SHP77 (cell line): ENCODE results near the gene STK38L.
A peak's percentile ranks its signal among the peaks of the same experiment; 100 is the strongest.

ENCODE experiments used
- DNase-seq, 2 experiments: peaks; one replicate each; lab custom pipeline; 2025; lab: John Stamatoyannopoulos, UW

The STK38L gene

DNA sequence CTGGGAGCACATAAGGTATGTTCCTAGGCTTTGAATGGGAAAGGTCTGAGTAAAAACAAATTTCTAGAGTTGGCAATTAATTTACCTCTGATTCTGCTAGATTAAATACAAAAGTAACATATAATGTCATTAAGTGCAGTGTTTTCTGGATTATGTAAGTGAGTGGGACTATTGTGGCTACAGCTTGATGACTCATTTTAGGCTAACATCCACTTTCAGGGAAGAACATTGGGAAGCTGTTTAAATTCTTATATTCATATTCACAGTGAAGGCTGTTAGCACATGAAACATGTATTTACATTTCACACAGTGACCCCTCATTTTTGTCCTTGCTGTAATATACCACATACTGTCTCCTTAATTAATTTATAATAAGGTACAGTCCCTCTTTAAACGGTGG is 75.3 kb downstream of the STK38L start:
- no peak for DNase-seq

DNA sequence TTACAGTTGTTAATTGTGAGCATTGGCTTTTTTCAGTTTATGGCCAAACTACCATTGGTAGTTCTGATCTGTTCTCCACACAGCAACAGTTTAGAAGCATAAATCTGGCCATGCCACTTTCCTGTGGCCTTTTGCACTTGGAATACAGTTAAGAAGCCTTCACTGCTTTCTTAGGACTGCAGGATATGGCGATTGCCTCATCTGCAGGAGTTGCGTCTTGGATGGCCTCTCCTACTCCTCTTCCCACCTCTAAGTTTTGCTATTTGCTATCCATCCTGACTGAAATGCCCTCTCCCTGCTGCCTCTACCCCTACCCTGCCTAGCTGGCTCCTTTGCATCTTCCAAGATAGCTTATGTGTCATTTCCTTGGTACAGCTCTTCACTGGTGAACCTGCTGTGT is 75.8 kb downstream of the STK38L start:
- no peak for DNase-seq

DNA sequence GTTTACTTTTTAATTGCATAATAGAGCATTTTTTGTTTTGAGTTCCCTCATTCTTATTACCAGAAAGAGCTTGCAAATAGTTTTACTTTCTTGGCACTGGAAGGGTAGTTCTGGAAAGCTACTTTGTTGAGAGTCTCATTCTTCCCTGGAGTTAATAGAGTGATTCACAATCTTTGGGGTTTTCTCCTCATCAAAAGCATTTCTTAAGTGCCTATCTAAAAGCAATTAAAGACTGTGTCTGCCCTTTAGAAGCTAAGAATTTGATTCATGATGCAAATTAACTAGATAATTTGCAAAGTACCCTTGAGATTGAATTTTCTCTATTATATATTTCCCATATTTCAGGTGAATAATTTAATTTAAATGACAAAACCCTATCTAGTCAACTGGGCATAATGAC is 80.4 kb downstream of the STK38L start:
- DNase-seq, result no peak

DNA sequence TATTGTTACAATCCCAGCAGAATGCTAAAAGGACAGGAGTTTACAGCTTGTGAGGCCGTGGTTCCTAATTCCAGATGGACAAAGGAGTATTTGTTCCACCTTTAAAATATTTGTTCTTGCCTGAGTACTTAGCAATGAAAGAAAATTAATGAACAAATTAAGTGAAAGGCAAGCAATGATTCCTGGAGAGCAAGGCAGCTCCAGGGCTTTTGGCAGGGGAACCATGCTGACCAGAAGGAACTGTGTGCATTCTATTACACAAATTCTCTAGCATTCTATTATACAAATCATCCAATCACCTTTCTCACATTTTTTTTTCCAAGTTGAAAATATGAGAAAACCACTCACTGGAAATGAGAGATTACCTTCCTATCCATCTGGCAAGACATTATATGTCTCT is 86.8 kb downstream of the STK38L start:
- no peak for DNase-seq

DNA sequence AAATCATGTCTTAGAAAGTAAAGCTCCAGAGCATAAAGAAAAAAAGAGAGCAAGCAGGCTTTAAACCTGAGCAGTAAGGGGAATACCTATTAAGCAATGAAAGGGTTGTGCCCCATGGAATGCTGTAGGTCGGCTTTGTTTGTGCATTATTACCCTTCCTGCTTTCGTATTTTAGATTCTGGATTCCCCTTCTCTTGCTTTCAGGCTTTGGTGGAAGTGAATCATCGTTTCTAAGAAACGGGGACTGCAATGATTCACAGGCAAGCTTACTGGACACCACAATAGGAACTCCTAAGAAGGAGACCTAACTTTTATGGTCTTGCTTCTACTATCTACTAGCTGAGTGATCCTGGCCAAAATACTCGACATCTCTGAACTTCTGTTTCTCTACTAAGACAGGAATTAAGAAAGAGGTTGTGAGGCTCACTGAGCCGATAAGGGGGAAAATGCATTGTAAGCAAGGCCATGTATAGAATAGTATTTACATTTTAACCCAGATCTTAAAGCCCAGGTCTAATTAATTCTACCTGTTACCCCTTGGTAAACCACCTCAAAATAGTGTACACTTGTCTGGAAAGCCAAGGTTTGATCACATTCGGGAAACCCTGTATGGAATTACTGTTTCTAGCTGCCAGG is 87.3 kb downstream of the STK38L start:
- DNase-seq, result no peak

DNA sequence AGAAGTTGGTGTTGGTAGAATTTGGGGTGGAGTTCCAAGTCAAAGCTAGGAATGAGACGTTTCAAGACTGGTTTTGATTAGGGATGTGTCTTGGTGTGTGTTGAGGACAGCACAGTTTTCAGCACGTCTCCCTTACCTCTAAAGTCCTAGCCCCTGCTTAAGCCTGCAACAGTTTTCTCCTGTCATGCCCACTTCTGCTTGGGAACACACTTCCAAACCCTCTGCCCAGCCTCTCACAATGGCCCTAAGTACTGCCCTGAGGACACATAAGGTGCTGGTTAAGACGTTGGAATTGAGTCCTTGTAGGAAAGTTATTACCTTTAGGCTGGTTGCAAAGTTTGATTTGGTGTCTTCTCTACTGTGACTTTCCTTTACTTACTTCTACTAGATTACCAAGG is 87.8 kb downstream of the STK38L start:
- no peak for DNase-seq

DNA sequence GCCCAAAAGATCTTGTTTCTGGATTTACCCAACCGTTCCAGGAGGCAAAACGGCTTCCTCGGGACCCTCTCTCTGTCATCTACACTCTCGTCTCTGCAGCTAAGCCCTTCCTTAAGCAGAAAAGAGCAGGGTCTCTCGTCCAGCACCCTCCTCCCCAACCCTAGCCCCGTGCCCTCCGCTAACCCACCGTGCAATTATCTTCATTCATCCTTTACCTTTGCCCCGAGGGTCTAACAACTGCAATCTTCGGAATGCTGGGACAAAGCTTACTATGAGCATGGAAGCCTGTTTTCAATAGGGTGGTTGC is 88.3 kb downstream of the STK38L start:
- no peak for DNase-seq

DNA sequence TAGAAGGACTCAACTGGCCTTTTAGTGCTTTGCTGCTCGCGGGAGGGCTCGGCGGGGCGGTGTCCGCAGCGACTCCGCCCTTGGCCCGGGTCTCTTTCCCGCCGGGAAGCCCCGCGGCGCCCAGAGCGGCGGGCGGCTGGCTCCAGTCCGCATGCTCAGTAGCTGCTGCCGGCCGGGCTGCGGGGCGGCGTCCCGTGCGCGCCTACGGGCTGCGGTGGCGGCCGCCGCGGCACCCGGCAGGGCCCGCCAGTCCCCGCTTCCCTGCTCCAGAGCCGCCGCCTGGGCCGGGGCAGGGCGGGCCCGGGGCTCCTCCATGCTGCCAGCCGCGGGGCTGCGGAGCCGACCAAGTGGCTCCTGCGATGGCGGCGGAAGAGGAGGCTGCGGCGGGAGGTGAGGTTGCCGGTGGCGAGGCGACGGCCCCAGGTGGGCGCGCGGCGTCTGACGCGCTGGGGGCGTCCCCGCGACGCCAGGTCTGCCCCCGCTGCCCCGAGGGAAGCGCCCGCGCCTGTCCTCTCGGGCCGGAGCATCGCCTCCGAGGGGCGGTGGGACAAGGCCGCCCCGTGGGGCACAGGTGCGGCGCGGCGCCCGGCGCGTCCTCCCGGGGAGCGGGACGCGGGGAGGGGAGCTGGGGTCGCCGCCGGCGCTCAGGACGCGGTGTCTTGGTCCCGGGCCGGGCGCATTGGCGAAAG is 88.8 kb downstream of the STK38L start, which contains the start of gene BMAL2:
BMAL2 (plus strand) TSS at position 123 of the 689 bp plus-strand sequence; CDS start at position 360, 237 bp downstream.
- DNase-seq, result peak; percentile 7 to 27

DNA sequence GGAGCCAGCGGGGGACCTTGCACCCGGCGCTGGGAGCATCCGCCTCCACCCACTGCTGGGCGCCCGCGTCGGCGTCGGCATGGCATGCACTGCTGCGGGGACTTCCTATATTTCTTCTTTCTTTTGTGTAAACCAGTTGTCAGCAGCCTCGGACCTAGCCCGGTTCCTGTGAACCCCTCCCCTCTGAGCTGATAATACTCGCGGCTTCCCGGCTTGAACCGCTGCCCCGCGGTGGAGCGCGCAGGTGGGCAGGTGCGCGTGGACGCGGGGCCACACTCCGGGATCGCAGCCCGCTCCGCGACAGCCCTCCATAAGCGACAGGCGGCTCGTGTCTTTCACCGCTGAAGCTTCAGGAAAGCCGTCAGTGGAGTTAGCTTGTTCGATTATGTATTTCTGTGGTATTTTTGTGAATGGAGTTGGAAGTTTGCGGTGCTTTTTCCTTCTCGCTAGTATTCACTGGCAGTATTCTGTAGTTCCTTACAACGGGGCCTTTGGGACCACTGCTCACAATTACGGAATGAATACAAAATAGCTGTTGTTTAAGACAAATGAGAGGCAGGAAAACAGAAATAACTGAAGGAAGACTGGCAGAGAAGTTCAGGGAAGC is 89.4 kb downstream of the STK38L start:
- DNase-seq, result peak in 1 of 2 experiments; percentile 12

DNA sequence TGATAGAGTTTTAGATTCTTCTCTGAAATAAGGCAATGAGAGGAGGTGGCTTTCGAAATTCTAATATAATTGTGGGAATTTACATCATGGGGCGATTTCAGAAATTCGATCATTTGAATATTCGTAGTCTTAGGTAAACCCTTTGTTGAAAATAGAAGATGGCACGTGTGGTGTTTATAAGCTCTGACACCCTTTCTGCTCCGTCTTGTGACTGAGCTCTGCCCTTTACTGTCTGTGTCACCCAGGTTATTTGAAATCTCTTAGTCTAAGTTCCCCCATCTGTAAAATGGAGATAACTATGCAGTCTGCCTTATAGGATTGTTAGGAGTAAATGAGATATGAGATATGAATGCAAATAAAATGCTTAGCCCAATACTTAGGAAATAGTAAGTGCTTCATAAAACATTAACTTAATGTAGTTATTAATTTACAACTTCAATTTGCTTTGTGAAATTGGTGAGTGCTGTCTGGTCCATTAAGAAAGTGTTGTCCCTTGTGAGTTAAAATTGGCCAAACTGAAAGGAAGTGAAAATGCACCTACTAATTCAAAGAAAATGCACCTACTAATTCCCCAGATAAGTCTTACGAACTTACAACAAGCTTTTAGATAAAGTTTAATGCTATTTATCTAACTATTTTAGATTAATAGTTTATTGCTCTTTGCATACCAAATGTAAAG is 90.1 kb downstream of the STK38L start:
- DNase-seq, result no peak

DNA sequence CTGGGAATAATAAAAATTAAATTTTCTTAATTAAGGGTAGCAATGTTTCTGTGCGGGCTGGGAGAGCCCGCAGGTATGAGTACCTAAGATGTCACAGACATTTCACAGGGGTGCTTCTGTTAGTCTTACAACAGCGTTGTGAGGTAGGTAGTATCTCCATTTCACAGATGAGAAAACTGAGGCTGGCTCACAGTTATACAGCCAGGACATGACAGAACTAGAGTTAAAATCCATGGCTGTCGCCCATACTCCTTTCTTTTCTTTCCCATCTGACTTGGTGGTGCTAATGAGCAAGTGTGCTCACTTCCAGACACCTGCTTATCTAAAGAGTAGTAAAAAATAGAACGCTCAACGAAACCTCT is 90.6 kb downstream of the STK38L start:
- no peak for DNase-seq

DNA sequence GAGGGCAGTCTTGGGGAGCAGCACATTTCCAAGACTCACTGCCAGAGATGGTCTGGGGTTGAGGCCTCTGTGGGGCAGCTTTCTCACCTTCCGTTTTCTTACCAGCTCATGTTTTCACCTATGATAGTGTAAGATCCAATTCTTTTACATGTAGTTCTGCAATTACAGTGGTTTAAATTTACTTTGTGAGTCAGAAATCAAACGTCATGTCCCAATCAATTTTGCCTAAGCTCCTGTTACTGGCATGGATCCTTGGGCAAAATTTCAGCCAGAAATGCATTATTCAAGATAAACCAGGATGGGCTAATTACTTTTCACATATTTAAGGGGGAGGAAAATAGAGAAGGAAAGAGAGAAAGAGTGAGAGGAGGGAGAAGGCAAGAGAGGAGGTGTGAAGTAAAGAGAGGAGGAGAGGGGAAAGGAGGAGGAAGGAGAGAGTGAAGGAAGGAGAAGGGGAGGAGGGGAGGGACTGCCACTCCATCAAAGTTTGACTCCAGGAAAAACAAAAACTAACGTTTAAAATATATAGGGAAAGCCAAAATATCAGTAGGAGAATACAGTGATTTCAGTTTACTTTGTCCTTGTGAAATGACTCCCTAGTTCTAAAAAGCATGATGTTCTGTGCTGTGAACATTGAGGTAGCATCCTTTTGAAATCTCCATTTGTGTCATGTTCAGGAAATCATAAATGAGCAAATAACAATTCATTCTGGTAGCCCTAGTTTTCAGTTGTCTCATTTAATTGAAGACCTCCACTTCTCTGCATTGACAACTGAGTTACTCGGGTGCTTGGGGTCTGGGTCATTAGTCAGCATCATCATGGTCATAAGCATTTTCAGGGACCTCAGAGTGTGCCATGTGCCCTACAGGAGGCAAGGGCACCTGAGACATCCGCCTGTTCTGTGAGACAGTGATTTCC is 91.5 kb downstream of the STK38L start:
- DNase-seq, result no peak

DNA sequence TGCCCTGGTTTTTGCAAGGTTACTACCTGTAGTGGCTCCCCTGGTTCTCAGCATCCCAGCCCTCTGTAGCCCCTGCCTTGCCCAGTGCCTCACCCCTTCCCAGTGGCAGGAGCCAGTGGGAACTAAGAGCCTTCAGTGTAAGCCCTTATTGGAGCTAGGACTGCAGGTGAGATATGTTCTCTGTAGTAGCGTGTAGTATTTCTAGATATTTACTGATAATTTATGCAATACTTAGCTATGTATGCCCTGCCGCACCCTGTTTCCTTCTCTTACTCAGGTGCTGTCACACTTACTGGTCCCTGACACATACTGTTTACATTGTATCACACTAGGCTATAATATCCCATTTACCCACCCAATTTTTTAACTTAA is 92.2 kb downstream of the STK38L start:
- no peak for DNase-seq

DNA sequence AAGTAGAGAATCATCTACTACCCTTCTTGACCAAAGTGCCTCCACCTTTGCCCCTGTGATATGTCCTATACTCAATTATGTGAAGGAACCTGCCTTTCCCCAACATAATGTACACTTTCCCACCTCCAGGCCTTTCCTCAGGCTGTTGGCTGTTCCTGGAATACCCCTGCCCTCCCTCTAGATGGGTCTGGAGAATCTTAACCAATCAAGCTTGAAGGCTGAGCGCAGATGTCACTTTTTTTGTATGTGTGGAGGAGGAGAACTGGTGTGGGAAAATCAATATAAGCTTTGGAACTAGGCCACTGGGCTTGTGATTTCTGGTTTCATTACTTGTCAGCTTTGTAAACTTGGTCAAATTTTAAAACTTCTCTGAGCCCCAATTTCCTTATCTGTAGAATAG is 93.3 kb downstream of the STK38L start:
- no peak for DNase-seq

DNA sequence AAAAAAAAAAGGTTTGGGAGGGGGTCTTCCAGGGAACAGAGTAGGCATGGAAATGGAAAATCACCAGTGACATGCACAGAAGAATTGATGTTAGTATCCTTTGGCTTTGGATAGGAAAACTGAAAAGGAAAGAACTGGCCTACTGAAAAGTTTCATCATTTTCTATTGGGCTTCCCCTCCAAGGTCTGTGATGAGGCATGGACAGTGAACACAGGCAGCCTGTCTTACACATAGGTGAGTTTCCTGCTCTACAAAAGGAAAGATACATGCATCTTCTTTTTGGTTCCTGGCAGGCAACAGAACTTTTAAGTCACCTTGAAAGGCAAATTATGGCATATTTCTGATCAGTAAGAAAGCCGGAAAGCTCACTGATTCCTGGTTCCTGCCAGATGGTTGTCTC is 94.4 kb downstream of the STK38L start:
- no peak for DNase-seq

DNA sequence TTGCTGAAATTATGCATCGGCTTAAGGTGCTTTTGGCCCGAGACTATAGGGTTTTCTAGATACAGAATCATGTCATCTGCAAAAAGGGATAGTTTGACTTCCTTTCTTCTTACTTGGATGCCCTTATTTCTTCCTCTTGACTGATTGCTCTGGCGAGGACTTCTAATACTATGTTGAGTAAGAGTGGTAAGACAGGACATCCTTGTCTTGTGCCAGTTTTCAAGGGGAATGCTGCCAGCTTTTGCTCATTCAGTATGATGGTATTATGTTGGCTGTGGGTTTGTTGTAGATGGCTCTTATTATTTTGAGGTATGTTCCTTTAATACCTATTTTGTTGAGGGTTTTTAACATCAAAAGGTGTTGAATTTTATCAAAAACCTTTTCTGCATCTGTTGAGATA is 96.9 kb downstream of the STK38L start:
- no peak for DNase-seq

DNA sequence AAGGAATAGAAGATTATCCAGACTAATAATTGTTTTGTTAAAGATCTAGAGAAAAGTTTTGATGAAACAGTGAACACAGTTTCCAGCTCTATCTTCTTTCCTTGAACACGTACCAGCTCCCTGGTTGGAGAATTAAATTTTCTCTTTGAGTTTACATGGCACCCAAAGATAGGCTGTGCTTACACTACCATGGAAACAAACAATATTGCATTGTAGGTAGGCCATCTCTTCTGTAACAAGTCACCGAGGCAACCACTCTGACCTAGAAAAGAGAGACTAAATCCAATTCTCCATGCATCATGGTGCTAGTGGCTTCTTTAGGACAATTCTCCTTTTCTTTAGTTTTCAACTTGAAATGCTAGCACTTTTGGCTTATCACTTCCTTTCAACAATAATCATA is 98.5 kb downstream of the STK38L start:
- DNase-seq, result no peak

DNA sequence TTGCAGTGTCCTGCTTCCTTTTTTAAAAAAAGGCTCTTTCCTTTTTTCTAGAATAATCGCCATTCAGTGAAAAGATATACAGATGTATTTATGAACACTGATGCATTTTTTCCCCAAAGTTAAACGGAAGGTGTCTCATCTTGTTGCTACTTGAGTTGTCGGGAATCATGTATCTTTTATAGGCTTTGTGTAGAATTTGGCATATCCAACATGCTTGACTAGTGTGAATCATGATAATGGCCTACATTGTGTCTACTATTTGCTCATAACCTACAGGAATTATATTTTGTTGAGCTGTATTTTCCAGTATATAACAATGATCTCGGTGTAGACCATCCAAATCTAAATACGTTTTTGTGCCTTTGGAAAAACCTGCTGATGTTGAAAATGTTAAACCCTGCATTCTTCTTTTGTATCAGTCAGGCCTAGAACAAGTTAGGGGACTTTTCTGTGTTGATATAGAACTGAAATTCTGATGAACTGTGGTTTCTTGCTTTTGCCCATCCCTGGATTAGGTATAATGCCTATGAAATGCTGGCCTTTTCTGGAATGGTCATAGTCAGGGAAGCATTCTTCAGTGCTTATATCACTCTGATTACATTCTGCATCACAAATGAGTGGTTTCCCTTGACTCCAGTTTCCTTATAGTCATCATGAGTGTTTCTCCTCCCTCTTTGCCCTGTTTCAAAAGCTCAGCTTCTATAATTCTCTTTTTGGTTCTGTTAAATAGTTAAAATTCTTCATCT is 99.3 kb downstream of the STK38L start:
- no peak for DNase-seq

DNA sequence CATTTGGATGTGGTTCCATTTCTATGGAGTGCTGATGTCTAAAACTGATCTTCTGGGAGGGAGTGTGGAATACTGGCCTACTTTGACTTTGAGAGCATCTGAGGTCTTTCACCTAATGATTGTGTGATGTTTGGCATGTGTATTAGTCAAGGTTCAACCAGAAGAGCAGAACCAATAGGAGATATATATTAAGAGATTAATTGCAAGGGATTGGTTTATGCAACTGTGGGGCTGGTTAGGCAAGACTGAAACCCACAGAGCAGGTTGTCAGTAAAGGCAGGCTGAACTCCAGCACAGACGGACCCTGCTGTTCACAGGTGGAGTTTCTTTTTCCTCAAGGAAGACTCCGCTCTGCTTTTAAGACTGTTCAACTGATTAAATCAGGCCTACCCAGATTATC is 100.2 kb downstream of the STK38L start:
- DNase-seq, result no peak

DNA sequence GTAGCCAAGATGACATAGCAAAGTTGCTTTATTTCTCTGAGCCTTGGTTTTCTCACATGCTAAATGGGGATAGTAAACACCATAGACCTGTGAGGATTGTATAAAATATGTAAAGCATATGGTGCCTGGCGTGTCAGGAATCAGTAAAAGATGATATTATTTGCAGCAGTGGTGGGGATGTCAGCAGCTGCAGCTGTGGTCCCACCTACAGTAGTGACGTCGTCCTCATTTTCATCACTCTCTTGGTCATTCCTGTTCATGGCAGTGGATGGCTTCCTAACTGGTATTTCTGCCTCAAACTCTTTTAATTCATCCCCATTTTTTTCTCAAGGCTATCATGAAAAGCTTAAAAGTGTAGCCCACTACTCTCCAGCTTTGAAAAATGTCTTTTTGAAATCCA is 100.7 kb downstream of the STK38L start:
- DNase-seq, result no peak

DNA sequence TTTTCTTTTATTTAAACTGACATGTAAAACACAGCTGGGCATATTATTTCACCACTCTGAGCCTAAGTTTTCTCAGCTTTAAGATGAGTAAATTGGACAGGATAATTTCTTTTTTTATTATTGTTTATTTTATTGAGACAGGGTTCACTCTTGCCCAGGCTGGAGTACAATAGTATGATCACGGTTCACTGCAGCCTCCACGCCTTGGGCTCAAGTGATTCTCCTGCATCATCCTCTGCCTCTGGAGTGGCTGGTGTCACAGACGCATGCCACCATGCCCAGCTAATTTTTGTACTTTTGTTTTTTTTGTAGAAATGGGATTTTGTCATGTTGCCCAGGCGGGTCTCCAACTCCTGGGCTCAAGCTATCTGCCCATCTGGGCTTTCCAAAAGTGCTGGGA is 101.3 kb downstream of the STK38L start:
- DNase-seq, result no peak

DNA sequence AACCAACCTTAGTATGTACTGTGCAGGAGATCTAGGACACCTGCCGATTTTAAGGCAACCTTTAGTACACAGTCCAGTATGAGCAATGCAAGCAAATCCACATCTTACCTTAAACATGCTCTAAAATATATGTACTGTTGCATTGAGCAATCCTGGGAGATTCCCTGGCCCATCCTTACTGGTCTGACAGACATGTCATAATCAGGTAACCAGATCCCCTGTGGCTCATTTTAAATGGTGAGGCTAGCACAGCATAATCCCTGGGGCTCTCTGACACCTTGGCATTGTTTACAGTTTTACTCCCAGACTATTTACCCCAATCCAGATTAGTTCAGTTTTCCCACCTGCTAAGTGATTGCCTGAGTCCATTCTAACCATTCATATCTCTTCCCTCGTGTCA is 103.7 kb downstream of the STK38L start:
- no peak for DNase-seq
